MG63 (cell line): ENCODE measurements around the gene ACTR3C. TPM values are rescaled to one million over a fixed set of nuclear protein-coding genes. Genes with fewer than 3 reads are reported as not detected.

Experiments used
- DNase-seq: peaks from one replicate; pipeline ENCODE4 v3.0.0-alpha.2; 2020
- H3K27me3 ChIP-seq: fragments of 250-450 bp; sonication (Bioruptor Pico); 2 replicates; pipeline ENCODE4 v1.5.1; 2020; ENCODE audit warnings: mild to moderate bottlenecking, moderate library complexity
- H3K36me3 ChIP-seq: fragments of 250-450 bp; sonication (Bioruptor Pico); 2 replicates; pipeline ENCODE4 v1.5.1; 2020; ENCODE audit warnings: mild to moderate bottlenecking, moderate library complexity
- H3K4me3 ChIP-seq: fragments of 250-450 bp; sonication (Bioruptor Pico); 2 replicates; pipeline ENCODE4 v1.5.1; 2020; ENCODE audit warnings: mild to moderate bottlenecking, moderate library complexity
- H3K9me3 ChIP-seq: fragments of 250-450 bp; sonication (Bioruptor Pico); 2 replicates; pipeline ENCODE4 v1.5.1; 2020; ENCODE audit warnings: mild to moderate bottlenecking, moderate library complexity
- total RNA-seq: library from RNA; depleted of rRNA; stranded (reverse); fragments of >200 nt; shearing (Covaris generic); gene quantifications from 2 replicates; pipeline ENCODE4 v1.2.3, GENCODE V29; 2014; ENCODE audit warnings: low replicate concordance

ACTR3C gene
- total RNA-seq, 1 experiment from 2014 or later: not detected

DNA sequence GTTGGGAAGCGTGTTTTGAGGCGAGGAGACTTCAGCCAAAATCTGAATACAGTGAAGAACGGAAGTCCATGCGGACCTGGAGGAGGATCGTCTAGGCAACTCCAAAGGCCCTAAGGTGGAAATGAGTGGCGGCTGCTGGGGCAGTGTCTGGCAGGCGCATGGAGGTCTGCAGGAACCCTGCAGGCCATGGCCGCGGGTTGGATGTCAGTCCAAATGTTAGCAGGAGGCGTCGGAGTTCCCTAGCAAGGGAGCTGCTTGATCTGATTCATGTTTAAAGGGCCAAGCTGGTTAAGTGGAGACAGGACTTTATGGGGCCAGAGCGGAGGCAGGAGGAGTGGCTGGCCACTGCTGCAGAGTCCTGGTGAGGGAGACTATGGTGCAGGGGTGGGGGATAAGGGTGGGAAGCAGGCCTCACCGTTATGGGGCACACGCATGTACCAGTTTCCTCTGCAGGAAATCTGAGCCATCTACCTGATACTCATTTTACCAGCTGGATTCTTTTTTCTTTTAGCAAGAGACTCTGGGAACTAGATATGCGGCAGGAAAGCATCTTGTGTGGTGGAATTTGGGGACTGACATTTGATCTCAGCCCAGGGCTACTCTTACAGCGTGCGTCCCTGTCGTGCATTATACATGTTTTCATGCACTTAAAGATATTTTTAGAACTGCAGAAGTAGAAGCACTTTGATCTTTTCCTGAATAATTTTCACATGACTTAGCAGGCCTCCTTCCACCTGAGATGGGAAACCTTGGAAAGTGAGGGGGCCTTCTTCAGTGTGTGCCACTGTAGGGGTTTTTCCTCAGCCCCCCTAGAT, 38.7 kb upstream of the ACTR3C start:
- Histone ChIP-seq H3K36me3 (no peaks in the 10 kb centered on the region), H3K9me3 (no peaks in the 10 kb centered on the region), H3K27me3 (no peaks in the 10 kb centered on the region), H3K4me3 (no peak overlapping the region)
- no peak for DNase-seq

DNA sequence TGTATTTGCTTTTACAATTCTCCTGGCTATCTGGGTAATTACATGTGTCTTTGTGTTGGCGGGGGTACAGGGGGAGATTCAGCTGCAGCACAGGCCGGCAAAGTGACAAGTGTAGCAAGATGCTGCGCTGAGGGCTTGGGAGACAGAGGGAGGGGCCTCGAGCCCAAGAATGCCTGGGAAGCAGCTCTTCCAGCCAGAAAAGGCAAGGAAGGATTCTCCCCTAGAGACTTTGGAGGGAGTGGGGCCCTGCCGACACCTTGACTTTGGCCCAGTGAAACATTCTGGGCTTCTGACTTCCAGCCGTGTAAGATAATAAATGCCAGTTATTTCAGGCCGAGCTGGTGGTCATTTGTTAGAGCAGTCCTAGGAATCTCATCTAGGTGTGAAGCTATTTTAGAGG, 38.1 kb upstream of the ACTR3C start:
- no peaks in the 10 kb centered on the region for H3K9me3 ChIP-seq
- H3K36me3 ChIP-seq: no peaks in the 10 kb centered on the region
- H3K27me3 ChIP-seq: no peaks in the 10 kb centered on the region

DNA sequence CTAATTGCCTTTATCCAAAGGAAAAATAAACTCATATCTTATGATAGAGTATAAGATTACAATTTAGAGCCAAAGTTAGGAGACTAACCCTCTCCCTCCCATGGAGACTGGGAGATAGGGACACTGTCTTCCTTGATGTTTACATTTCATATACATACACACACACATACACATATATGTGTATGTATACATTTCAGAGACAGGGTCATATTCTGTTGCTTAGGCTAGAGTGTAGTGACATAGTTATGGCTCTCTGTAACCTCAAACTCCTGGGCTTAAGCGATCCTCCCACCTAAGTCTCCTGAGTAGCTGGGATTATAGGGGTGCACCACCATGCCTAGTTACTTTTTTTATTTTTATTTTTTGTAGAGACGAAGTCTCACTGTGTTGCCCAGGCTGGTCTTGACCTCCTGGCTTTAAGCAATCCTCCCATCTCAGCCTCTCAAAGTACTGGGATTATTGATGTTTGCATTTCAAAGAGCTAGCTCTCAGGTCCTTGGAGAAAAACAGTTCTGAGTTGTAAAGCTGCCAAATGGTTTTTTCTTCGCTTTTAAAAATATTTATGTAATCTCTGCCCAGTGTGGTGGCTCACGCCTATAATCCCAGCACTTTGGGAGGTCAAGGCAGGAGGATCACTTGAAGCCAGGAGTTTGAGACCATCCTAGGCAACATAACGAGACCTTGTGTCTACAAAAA, 37.2 kb upstream of the ACTR3C start:
- no peak overlapping the region for H3K4me3 ChIP-seq
- H3K27me3 ChIP-seq: no peaks in the 10 kb centered on the region
- no peaks in the 10 kb centered on the region for H3K9me3 ChIP-seq
- H3K36me3 ChIP-seq: no peaks in the 10 kb centered on the region
- DNase-seq: no peak

More for the DNA sequence above, 38.1 kb upstream of the ACTR3C start:
- H3K4me3 ChIP-seq: no peak overlapping the region
- no peak for DNase-seq

DNA sequence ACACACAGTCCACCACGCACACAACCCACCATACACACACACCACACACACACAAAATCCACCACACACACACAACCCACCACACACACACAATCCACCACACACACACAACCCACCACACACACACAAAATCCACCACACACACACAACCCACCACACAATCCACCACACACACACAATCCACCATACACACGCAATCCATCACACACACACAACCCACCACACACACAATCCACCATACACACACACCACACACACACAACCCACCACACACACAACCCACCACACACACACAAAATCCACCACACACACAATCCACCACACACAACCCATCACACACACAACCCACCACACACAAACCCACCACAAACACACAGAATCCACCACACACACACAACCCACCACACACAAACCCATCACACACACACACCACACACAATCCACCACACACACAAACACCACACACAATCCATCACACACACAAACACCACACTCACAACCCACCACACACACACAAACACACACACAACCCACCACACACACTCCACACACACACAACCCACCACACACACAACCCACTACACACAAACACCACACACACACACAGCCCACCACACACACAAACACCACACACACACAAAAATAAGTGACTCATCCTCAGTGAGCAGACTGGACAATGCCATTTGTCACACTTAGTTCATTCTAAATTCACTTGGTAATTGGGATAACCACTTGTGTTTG, 36.4 kb upstream of the ACTR3C start:
- H3K36me3 ChIP-seq: no peaks in the 10 kb centered on the region
- H3K27me3 ChIP-seq: no peaks in the 10 kb centered on the region
- no peak overlapping the region for H3K4me3 ChIP-seq
- no peaks in the 10 kb centered on the region for H3K9me3 ChIP-seq
- DNase-seq: no peak

DNA sequence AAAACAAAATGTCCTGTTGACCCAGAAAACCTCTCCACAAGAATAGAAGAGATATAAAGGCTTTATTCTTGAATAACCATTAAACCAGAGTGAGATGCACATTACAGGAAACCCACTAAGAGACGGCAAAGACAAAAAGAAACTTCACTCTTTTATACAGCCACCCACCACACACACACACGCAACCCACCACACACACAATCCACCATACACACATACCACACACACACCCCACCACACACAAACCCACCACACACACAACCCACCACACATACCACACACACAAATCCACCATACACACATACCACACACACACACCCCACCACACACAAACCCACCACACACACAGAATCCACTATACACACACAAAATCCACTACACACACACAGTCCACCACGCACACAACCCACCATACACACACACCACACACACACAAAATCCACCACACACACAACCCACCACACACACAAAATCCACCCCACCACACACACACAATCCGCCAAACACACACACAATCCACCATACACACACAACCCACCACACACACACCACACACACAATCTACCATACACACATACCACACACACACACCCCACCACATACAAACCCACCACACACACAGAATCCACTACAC, 35.8 kb upstream of the ACTR3C start:
- Histone ChIP-seq H3K27me3 (no peaks in the 10 kb centered on the region), H3K36me3 (no peaks in the 10 kb centered on the region), H3K9me3 (no peaks in the 10 kb centered on the region), H3K4me3 (no peak overlapping the region)
- no peak for DNase-seq

DNA sequence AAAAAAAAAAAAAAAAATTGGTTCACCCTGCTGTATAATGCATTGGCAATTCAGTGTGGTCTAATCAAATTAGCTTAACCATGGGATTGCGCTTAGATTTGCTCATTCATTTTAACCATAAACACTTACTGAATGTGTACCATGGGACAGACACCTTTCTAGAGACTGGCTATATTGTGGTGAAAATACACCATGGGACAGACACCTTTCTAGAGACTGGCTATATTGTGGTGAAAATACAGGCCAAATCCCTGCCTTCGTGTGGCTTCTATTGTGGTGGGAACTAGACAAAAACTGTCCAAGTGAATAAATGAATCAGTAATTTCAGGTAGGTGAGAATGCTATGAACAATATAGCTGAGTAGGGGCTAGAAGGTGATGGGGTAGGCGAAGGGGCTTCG, 35.1 kb upstream of the ACTR3C start:
- DNase-seq: no peak
- Histone ChIP-seq H3K9me3 (no peaks in the 10 kb centered on the region), H3K27me3 (no peaks in the 10 kb centered on the region), H3K36me3 (no peaks in the 10 kb centered on the region), H3K4me3 (no peak overlapping the region)

DNA sequence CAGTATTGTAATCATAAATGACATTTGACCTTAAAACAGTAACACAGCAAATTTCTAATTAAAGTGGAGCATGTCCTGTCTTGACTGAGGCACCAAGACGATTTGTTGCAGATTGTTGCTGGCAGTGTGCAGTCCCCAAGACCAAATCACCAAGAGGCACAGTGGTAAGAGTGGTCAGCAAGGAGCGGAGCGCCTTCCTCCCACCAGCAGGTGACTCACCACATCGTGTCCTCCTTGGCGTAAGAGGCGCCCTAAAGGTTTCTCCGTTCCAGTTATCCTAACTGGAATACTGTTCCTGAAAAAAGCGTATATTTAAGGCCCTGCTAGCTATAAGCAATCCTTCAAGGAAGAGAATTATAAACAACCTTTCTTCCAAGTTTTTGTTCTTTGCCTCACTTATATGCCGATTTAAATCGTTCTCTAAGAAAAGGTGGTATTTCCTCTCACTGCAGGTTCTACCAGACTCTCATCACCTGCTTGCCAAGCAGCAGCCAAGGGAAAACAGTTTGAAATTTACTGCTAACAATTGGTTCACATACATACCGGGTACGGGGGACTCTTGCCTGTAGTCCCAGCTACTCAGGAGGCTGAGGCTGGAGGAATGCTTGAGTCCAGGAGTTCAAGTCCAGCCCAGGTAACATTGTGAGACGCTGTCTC, 34.6 kb upstream of the ACTR3C start:
- Histone ChIP-seq H3K4me3 (no peak overlapping the region), H3K36me3 (no peaks in the 10 kb centered on the region), H3K27me3 (no peaks in the 10 kb centered on the region), H3K9me3 (no peaks in the 10 kb centered on the region)
- DNase-seq: no peak

DNA sequence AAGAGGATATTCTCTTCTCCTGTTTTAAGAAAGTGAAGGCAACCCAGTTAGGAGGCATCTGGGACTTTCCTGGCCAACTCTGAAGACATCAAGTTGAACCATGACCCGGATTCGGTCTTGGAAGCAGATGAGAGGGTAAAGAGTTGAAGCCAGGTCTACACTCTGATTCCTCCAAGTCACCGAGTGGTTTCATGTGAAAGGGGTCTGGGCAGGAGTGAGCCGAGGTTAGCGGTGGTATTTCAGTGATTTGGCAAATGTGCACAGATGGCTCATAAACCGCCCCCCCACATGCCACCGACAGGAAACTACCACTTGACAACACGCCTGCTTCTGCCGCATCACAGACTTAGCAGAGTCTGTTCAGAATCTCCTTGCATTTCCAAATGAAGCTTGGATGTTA, 33.9 kb upstream of the ACTR3C start:
- Histone ChIP-seq H3K36me3 (no peaks in the 10 kb centered on the region), H3K4me3 (no peak overlapping the region)
- DNase-seq: no peak

DNA sequence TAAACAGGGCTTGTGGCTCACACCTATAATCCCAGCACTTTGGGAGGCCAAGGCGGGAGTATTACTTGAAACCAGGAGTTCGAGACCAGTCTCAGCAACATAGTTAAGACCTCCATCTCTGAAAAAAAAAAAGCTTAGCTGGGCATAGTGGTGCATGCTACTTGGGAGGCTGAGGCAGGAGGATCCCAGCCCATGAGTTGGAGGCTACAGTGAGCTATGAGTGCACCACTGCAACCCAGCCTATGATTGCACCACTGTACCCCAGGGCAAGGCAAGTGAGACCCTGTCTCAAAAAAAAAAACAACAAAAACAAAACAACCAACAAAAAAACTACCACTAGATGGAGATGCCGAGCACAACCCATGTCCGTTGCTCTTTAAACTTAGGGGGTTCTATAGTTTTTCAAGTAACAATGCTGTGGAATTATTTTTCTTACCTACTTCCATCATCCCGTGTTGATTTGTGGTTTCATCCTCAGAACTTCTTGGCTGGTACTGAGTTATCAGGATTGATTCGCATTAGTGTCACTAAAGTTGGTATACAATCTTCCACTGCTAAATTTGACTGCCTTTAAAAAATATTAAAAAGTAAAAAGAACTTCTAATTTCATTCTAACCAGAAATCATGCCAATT, 33.0 kb upstream of the ACTR3C start:
- Histone ChIP-seq H3K4me3 (no peak overlapping the region), H3K36me3 (no peaks in the 10 kb centered on the region), H3K9me3 (no peaks in the 10 kb centered on the region), H3K27me3 (no peaks in the 10 kb centered on the region)
- DNase-seq: no peak

More for the DNA sequence above, 33.9 kb upstream of the ACTR3C start:
- Histone ChIP-seq H3K9me3 (no peaks in the 10 kb centered on the region), H3K27me3 (no peaks in the 10 kb centered on the region)

DNA sequence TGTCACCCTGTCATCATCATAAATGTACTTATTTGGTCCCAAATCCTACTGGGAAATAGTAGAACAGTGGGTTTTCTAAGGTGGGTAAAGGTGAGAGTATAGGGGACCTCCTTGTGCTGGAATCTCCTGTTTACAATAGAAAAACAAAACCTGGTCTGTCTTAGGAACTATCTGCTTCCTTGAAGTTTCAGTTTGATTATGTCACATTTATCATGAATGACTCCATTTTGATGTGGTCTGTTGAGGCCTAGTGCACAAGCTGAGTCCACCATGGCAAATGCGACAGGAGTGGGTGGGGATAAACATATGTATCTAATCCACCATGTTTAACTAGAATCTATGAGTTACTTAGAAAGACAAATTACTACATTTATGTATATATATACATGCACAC, 32.3 kb upstream of the ACTR3C start:
- H3K36me3 ChIP-seq: no peaks in the 10 kb centered on the region
- H3K9me3 ChIP-seq: no peaks in the 10 kb centered on the region
- H3K27me3 ChIP-seq: no peaks in the 10 kb centered on the region
- no peak overlapping the region for H3K4me3 ChIP-seq
- no peak for DNase-seq

DNA sequence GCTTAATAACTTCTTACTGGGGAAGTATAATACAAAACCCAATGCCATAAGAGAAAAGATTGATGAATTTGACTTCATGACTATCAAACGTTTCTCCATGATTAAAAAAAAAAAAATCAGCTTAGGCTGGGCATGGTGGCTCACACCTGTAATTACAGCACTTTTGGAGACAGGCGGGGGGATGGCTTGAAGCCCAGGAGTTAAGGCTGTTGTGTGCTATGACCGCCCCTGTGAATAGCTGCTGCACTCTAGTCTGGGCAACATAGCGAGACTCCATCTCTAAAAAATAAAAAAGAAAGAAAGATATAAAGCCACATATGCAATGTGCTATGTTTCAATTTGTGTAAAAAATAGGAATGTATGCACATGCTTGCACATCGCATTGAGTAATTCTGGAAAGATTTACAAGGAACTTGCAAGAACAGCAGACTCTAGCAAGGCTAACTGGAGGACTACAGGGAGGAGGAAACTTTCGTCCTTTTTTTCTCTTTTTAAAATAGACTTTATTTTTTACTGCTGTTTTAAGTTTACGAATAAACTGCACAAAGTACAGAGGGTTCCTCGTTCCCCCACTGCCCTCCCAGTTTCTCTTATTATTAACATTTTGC, 28.3 kb upstream of the ACTR3C start:
- Histone ChIP-seq H3K9me3 (no peaks in the 10 kb centered on the region), H3K36me3 (no peaks in the 10 kb centered on the region), H3K4me3 (no peak overlapping the region), H3K27me3 (no peaks in the 10 kb centered on the region)
- DNase-seq: no peak

DNA sequence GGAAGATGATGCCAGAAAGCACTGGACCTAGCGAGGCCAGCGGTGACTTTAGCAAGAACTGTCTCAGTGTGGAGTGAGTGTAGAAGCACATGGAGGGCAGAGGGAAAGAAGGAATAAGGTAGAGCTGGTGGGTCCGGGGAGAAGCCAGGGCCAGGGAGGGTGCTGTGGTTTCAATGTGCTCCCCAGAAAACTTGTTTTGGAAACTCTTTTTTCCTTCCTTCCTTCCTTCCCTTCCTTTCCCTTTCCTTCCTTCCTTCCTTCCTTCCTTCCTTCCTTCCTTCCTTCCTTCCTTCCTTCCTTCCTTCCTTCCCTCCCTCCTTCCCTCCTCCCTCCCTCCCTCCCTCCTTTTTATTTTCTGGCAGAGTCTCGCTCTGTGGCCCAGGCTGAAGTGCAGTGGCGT, 23.6 kb upstream of the ACTR3C start:
- no peak for DNase-seq
- no peaks in the 10 kb centered on the region for H3K36me3 ChIP-seq
- no peaks in the 10 kb centered on the region for H3K27me3 ChIP-seq
- H3K9me3 ChIP-seq: peaks cover 3% of the 10 kb centered on the region; the same call in 1 of the 2 replicates
- no peak overlapping the region for H3K4me3 ChIP-seq

DNA sequence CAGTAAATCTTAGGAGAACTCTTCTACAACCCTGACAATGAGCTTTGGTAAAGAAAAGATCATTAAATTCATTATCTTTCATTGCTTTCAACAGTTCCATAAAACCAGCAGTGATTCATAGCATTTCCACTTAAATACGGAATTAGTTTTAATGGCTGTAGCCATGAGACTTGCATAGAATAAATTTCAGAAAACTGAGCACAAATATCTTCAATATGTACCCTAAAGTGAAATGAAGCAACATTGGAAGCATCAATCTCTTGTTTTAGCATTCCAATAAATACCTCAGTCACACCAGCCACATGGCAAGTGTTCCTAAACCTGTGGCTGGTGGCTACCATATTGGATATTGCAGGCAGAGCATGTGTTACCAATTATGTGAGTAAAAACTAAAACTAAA, 21.7 kb upstream of the ACTR3C start:
- H3K9me3 ChIP-seq: peaks cover 3% of the 10 kb centered on the region; the same call in 1 of the 2 replicates
- H3K27me3 ChIP-seq: no peaks in the 10 kb centered on the region
- no peak for DNase-seq

DNA sequence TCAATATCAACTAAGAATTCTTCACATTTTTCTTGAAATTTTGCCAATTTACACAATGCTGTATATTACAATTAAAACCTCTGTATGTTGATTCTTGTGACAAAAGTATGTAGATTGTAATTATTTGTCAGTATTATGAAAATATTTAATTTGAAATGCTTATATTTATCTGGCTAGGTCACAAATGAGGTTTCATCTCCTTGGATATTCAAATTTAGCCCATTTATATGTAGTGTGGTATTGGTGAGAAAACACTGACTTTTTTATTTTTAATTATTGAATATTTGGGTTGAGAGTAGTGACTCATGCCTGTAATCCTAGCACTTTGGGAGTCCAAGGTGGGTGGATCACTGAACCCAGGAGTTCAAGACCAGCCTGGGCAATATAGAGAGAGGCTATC, 21.0 kb upstream of the ACTR3C start:
- Histone ChIP-seq H3K9me3 (peaks cover 3% of the 10 kb centered on the region; the same call in 1 of the 2 replicates), H3K36me3 (no peaks in the 10 kb centered on the region), H3K4me3 (no peak overlapping the region), H3K27me3 (no peaks in the 10 kb centered on the region)
- no peak for DNase-seq

More for the DNA sequence above, 21.7 kb upstream of the ACTR3C start:
- H3K4me3 ChIP-seq: no peak overlapping the region
- no peaks in the 10 kb centered on the region for H3K36me3 ChIP-seq

DNA sequence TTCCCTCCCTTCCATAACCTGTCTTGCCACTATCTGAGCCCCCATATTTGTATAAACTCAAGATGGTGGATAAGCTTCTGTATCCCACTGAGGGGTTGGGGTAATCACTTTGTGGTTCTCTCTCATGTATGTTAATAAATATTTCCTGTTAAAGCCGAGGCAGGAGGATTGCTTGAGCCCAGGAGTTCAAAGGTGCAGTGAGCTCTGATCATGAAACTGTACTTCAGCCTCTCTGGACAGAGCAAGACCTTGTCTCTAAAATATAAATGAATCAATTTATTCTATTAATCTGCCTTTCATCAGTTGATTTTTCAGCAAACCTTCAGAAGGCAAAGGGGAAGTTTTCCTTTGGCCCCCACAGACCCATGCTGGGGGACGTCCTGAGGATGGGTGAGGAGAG, 19.9 kb upstream of the ACTR3C start:
- Histone ChIP-seq H3K4me3 (no peak overlapping the region), H3K36me3 (no peaks in the 10 kb centered on the region)
- no peak for DNase-seq

DNA sequence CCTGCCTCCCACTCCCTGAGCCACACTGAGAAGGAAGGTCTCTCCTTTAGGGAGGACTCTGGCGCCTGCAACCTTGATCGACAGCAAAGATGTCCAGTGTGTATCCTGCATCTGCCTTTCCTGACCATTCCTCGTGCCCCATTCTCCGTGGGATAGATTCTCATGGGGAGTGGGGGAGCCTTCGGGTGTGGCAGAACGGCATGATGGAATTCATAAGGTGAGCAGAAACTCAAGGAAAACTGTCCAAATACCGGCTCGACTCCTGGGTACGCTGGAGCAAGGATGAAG, 18.7 kb upstream of the ACTR3C start:
- peaks cover 3% of the 10 kb centered on the region; the same call in 1 of the 2 replicates for H3K9me3 ChIP-seq
- no peak for DNase-seq
- no peak overlapping the region for H3K4me3 ChIP-seq
- no peaks in the 10 kb centered on the region for H3K27me3 ChIP-seq
- no peaks in the 10 kb centered on the region for H3K36me3 ChIP-seq

More for the DNA sequence above, 19.9 kb upstream of the ACTR3C start:
- Histone ChIP-seq H3K27me3 (no peaks in the 10 kb centered on the region), H3K9me3 (peaks cover 3% of the 10 kb centered on the region; the same call in 1 of the 2 replicates)
